SK-N-SH treated with all-trans-retinoic acid at 6 μM for 48 hours (cell line): ENCODE results near the gene RANBP1.

Experiments
- ARNTL ChIP-seq: fragments of 450-650 bp; formaldehyde crosslinking; IDR thresholded peaks from 2 replicates; pipeline ENCODE4 v1.5.0; 2020; ENCODE audit warnings: low read depth, mild to moderate bottlenecking, moderate library complexity, borderline replicate concordance
- BACH2 ChIP-seq: fragments of 250-450 bp; sonication (Bioruptor Pico); IDR thresholded peaks from 2 replicates; pipeline ENCODE4 v1.9.0; 2021; ENCODE audit warnings: mild to moderate bottlenecking, borderline replicate concordance
- CSDC2 ChIP-seq: fragments of 250-450 bp; sonication (Bioruptor Pico); IDR thresholded peaks from 2 replicates; pipeline ENCODE4 v1.5.0; 2020; ENCODE audit warnings: mild to moderate bottlenecking, moderate library complexity
- ESRRG ChIP-seq: fragments of 250-450 bp; sonication (Bioruptor Pico); IDR thresholded peaks from 2 replicates; pipeline ENCODE4 v1.6.1; 2021; ENCODE audit warnings: mild to moderate bottlenecking
- ISL1 ChIP-seq: fragments of 250-450 bp; sonication (Bioruptor Pico); IDR thresholded peaks from 2 replicates; pipeline ENCODE4 v2.1.2; 2022; ENCODE audit warnings: mild to moderate bottlenecking, moderate library complexity
- OSR1 ChIP-seq: fragments of 250-450 bp; sonication (Bioruptor Pico); IDR thresholded peaks from 2 replicates; pipeline ENCODE4 v1.8.0; 2022; ENCODE audit warnings: moderate library complexity, mild to moderate bottlenecking, inconsistent platforms
- PPARA ChIP-seq: fragments of 250-450 bp; sonication (Bioruptor Pico); IDR thresholded peaks from 2 replicates; pipeline ENCODE4 v1.5.0; 2020; ENCODE audit warnings: mild to moderate bottlenecking, borderline replicate concordance
- TCF4 ChIP-seq: fragments of 250-450 bp; sonication (Bioruptor Pico); IDR thresholded peaks from 2 replicates; pipeline ENCODE4 v1.8.0; 2021; ENCODE audit warnings: mild to moderate bottlenecking, moderate library complexity, borderline replicate concordance
- ZC3H10 ChIP-seq: fragments of 250-450 bp; sonication (Bioruptor Pico); IDR thresholded peaks from 2 replicates; pipeline ENCODE4 v1.5.1; 2021; ENCODE audit warnings: mild to moderate bottlenecking, moderate library complexity
- ZFP3 ChIP-seq: fragments of 250-450 bp; sonication (Bioruptor Pico); IDR thresholded peaks from 2 replicates; pipeline ENCODE4 v1.5.0; 2020; ENCODE audit warnings: mild to moderate bottlenecking, moderate library complexity
- ZFP30 ChIP-seq: fragments of 450-650 bp; formaldehyde crosslinking; IDR thresholded peaks from 2 replicates; pipeline ENCODE4 v1.5.0; 2022; ENCODE audit warnings: mild to moderate bottlenecking, moderate library complexity
- TF ChIP-seq, protein P1 (sequence below): fragments of 250-450 bp; sonication (Bioruptor Pico); IDR thresholded peaks from 2 replicates; pipeline ENCODE4 v1.8.0; 2020; ENCODE audit warnings: mild to moderate bottlenecking, moderate library complexity, borderline replicate concordance
- TF ChIP-seq, protein P2 (sequence below): fragments of 250-450 bp; sonication (Bioruptor Pico); IDR thresholded peaks from 2 replicates; pipeline ENCODE4 v1.5.1; 2020; ENCODE audit warnings: low read depth, mild to moderate bottlenecking, moderate library complexity
- TF ChIP-seq, protein P3 (sequence below): fragments of 250-450 bp; sonication (Bioruptor Pico); IDR thresholded peaks from 2 replicates; pipeline ENCODE4 v1.8.0; 2021; ENCODE audit warnings: low read depth, mild to moderate bottlenecking, moderate library complexity, borderline replicate concordance

DNA sequence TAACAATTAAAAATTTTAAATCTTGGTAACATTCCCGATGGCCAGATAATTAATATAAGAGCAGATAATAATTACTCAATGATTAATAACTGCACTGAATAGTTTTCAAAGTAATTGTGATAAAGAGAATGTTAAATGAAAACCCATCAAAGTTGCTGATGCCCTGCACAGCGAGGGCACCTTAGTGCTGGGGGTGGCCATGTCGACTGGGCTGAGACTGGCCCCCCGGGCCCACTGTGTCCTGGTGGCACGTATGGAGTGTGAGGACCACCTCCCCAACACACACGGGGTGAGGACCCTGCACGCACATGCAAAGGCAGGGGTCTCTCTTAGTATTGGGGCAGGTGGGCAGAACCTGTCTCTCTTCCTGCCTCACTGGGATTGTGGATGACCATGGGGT lies 50.0 kb downstream of the RANBP1 start:
- TF ChIP-seq CSDC2 (no peak), ZFP3 (CRISPR knock-in tag) (no peak), ARNTL (CRISPR knock-in tag) (no peak), ESRRG (CRISPR knock-in tag) (no peak), OSR1 (no peak), ISL1 (no peak), ZFP30 (no peak), BACH2 (CRISPR knock-in tag) (no peak), PPARA (CRISPR knock-in tag) (no peak), TCF4 (CRISPR knock-in tag) (no peak), ZC3H10 (no peak)
- TF ChIP-seq, protein P1, sequence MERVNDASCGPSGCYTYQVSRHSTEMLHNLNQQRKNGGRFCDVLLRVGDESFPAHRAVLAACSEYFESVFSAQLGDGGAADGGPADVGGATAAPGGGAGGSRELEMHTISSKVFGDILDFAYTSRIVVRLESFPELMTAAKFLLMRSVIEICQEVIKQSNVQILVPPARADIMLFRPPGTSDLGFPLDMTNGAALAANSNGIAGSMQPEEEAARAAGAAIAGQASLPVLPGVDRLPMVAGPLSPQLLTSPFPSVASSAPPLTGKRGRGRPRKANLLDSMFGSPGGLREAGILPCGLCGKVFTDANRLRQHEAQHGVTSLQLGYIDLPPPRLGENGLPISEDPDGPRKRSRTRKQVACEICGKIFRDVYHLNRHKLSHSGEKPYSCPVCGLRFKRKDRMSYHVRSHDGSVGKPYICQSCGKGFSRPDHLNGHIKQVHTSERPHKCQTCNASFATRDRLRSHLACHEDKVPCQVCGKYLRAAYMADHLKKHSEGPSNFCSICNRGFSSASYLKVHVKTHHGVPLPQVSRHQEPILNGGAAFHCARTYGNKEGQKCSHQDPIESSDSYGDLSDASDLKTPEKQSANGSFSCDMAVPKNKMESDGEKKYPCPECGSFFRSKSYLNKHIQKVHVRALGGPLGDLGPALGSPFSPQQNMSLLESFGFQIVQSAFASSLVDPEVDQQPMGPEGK (CRISPR knock-in tag): no peak
- TF ChIP-seq, protein P2, sequence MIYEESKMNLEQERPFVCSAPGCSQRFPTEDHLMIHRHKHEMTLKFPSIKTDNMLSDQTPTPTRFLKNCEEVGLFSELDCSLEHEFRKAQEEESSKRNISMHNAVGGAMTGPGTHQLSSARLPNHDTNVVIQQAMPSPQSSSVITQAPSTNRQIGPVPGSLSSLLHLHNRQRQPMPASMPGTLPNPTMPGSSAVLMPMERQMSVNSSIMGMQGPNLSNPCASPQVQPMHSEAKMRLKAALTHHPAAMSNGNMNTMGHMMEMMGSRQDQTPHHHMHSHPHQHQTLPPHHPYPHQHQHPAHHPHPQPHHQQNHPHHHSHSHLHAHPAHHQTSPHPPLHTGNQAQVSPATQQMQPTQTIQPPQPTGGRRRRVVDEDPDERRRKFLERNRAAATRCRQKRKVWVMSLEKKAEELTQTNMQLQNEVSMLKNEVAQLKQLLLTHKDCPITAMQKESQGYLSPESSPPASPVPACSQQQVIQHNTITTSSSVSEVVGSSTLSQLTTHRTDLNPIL: no peak
- TF ChIP-seq, protein P3, sequence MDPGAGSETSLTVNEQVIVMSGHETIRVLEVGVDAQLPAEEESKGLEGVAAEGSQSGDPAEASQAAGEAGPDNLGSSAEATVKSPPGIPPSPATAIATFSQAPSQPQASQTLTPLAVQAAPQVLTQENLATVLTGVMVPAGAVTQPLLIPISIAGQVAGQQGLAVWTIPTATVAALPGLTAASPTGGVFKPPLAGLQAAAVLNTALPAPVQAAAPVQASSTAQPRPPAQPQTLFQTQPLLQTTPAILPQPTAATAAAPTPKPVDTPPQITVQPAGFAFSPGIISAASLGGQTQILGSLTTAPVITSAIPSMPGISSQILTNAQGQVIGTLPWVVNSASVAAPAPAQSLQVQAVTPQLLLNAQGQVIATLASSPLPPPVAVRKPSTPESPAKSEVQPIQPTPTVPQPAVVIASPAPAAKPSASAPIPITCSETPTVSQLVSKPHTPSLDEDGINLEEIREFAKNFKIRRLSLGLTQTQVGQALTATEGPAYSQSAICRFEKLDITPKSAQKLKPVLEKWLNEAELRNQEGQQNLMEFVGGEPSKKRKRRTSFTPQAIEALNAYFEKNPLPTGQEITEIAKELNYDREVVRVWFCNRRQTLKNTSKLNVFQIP (CRISPR knock-in tag): no peak
